Adrenal gland (tissue), 12 donors: ENCODE results near the gene DNHD1. TPM values are rescaled to one million over a fixed set of nuclear protein-coding genes. Genes with fewer than 3 reads are reported as not detected.

ENCODE experiments used
- DNase-seq, 7 donors: peaks; one replicate each; pipeline ENCODE4 v3.0.0-alpha.2; 2019 to 2020
- H3K27ac ChIP-seq, 5 donors: fragments of 200-600 bp; sonication (generic) in 4 of 5; 1 replicate in 3 of 5; 2 replicates in 2 of 5; pipeline versions ENCODE4 v1.5.1 to v1.8.0; 2016 to 2020; ENCODE audit warnings: mild to moderate bottlenecking in 1 of 5
- H3K27me3 ChIP-seq: fragments of 200-600 bp; 2 replicates; pipeline ENCODE4 v1.8.0; 2021
- H3K36me3 ChIP-seq, 2 donors: fragments of 200-600 bp; replicated peaks in 1 of 2; 1 replicate in 1 of 2; 2 replicates in 1 of 2; pipeline versions ENCODE4 v1.5.1 to v1.8.0; 2018 to 2022
- H3K4me1 ChIP-seq, 2 donors: fragments of 200-600 bp; replicated peaks in 1 of 2; 1 replicate in 1 of 2; 2 replicates in 1 of 2; pipeline versions ENCODE4 v1.5.1 to v1.8.0; 2018 to 2021
- H3K4me3 ChIP-seq, 4 donors: fragments of 200-600 bp; sonication (generic) in 3 of 4; one replicate each; pipeline ENCODE4 v1.5.1; 2016 to 2018
- H3K9me3 ChIP-seq, 3 donors: fragments of 200-600 bp; sonication (generic) in 1 of 3; replicated peaks in 1 of 3; 1 replicate in 2 of 3; 2 replicates in 1 of 3; pipeline versions ENCODE4 v1.5.1 to v1.8.0; 2016 to 2021
- CTCF ChIP-seq, 6 experiments: fragments of 450-650 bp in 4 of 6; fragments of 200-600 bp in 2 of 6; sonication (generic) in 1 of 6; IDR thresholded peaks; 1 replicate in 5 of 6; 2 replicates in 1 of 6; pipeline versions ENCODE4 v1.5.1 to v1.8.0; 2016 to 2021; ENCODE audit warnings: antibody characterized with exemption in 6 of 6, mild to moderate bottlenecking in 2 of 6, moderate library complexity in 1 of 6
- POLR2A ChIP-seq, 2 donors: fragments of 450-650 bp; IDR thresholded peaks; one replicate each; pipeline ENCODE4 v1.6.1; 2017; ENCODE audit warnings: antibody characterized with exemption in 2 of 2, mild to moderate bottlenecking in 2 of 2, moderate library complexity in 1 of 2
- WGBS, 4 donors: extraction: QIAGEN DNeasy Blood & Tissue Kit in 2 of 4; methylation state at CpG; one replicate each; pipeline versions ENCODE4 v1.1.5 to v1.1.7; 2013 to 2017; 5-methylcytosine and 5-hydroxymethylcytosine counted together
- intact Hi-C, 2 donors: fragments of 100-400 bp; cut with DNase I; formaldehyde crosslinking; loops; one replicate each; pipeline versions ENCODE4 v1.14.1 to v1.15.0; 2022 to 2023
- polyA plus RNA-seq, 3 donors: library from polyadenylated mRNA; stranded (reverse); fragments of 200-250 nt in 2 of 3; fragments of 350-450 nt in 1 of 3; fragmentation: Illumina TruSeq in 1 of 3; extraction: RNeasy Lipid Tissue Mini Kit (QIAGEN cat#74804) in 1 of 3; gene quantifications; one replicate each; pipeline ENCODE4 v1.2.3, GENCODE V29; 2013 to 2014
- total RNA-seq, 9 donors: library from RNA; depleted of rRNA in 4 of 9; stranded (reverse); fragments of >200 nt in 4 of 9; fragments of 120-200 nt in 1 of 9; fragmentation: NEBNext Ultra II Directional in 1 of 9; extraction: Animal tissue kit (Norgen Biotek cat#: 25700) in 1 of 9; gene quantifications; one replicate each; pipeline versions ENCODE4 v1.1.0 to v1.2.4, GENCODE V29; 2013 to 2023
- donor health status: healthy with polysubstance abuse.
- donor health status: Bipolar disorder and iron deficiency.
- donor health status: DM: yes; HTN: yes; CAD: no.
- donor health status: DM: no; HTN: no; CAD: no.
- donor health status: DM: no; HTN: no; CAD: no.
- donor health status: DM: yes; HTN: yes; CAD: no.

DNHD1 gene
- total and polyA plus RNA-seq, 12 donors, result 3.9 to 27.1 (median 9.9) TPM

GRCh38 chr11:6578134-6578533 is 81.1 kb downstream of the DNHD1 start:
- H3K4me3 ChIP-seq, result no peak overlapping the region
- H3K36me3 ChIP-seq, result no peaks in the 10 kb centered on the region
- H3K27ac ChIP-seq, result no peak overlapping the region
- intact Hi-C loops, result no loop called here
- TF ChIP-seq CTCF (IDR thresholded peaks at IDR 0.05) (no peak), POLR2A (IDR thresholded peaks at IDR 0.05) (no peak)
- H3K27me3 ChIP-seq, result no peaks in the 10 kb centered on the region
- H3K4me1 ChIP-seq, result peaks cover 6 to 16% of the 10 kb centered on the region in 2 donors
- no peak for DNase-seq
- peaks cover 0 to under 1% (median 0%) of the 10 kb centered on the region in 3 donors for H3K9me3 ChIP-seq
- WGBS, 4 donors, result 80 to 100% (median 89%) methylated on average over 1 of the region's 1 CpG

GRCh38 chr11:6579681-6580080 is 82.6 kb downstream of the DNHD1 start:
- intact Hi-C loops, result no loop called here
- Histone ChIP-seq H3K4me3 (no peak overlapping the region), H3K36me3 (no peaks in the 10 kb centered on the region), H3K4me1 (peaks cover 6 to 16% of the 10 kb centered on the region in 2 donors), H3K27me3 (no peaks in the 10 kb centered on the region), H3K27ac (no peak overlapping the region), H3K9me3 (peaks cover 0 to 13% (median 5%) of the 10 kb centered on the region in 3 donors)
- DNase-seq, result no peak
- TF ChIP-seq CTCF (IDR thresholded peaks at IDR 0.05) (no peak), POLR2A (IDR thresholded peaks at IDR 0.05) (no peak)
- WGBS, 4 donors, result 88 to 100% (median 93%) methylated on average over 2 of the region's 2 CpGs

GRCh38 chr11:6583584-6583983 is 86.5 kb downstream of the DNHD1 start:
- TF ChIP-seq CTCF (IDR thresholded peaks at IDR 0.05) (no peak), POLR2A (IDR thresholded peaks at IDR 0.05) (no peak)
- 94 to 100% (median 100%) methylated on average over 1 of the region's 1 CpG for WGBS, 4 donors
- intact Hi-C loops, result no loop called here

GRCh38 chr11:6584528-6584927 is 87.4 kb downstream of the DNHD1 start:
- Histone ChIP-seq H3K9me3 (peaks cover 0 to 16% (median 5%) of the 10 kb centered on the region in 3 donors), H3K4me1 (no peaks in the 10 kb centered on the region), H3K27me3 (no peaks in the 10 kb centered on the region), H3K4me3 (no peak overlapping the region), H3K27ac (no peak overlapping the region), H3K36me3 (no peaks in the 10 kb centered on the region)
- TF ChIP-seq CTCF (IDR thresholded peaks at IDR 0.05) (no peak), POLR2A (IDR thresholded peaks at IDR 0.05) (no peak)
- 92 to 98% (median 97%) methylated on average over 4 of the region's 4 CpGs for WGBS, 4 donors
- DNase-seq, result no peak
- intact Hi-C loops, result no loop called here

More at GRCh38 chr11:6583584-6583983, 86.5 kb downstream of the DNHD1 start:
- Histone ChIP-seq H3K36me3 (no peaks in the 10 kb centered on the region), H3K27me3 (no peaks in the 10 kb centered on the region), H3K9me3 (peaks cover 0 to 16% (median 5%) of the 10 kb centered on the region in 3 donors), H3K27ac (no peak overlapping the region), H3K4me3 (no peak overlapping the region), H3K4me1 (no peaks in the 10 kb centered on the region)
- no peak for DNase-seq
